Glutamatergic neuron (in vitro differentiated cells): ENCODE results near the gene HIVEP2. TPM values are rescaled to one million over a fixed set of nuclear protein-coding genes. Genes with fewer than 3 reads are reported as not detected.

ENCODE experiments used
- DNase-seq: peaks from one replicate; pipeline ENCODE4 v3.0.0; 2022
- H3K27ac Mint-ChIP-seq: one replicate; pipeline ENCODE4 v1.8.0; 2020; ENCODE audit warnings: mild to moderate bottlenecking, mixed read lengths, inconsistent platforms; ENCODE audit not compliant: unreplicated experiment
- H3K27me3 Mint-ChIP-seq: one replicate; pipeline ENCODE4 v1.8.0; 2020; ENCODE audit warnings: mild to moderate bottlenecking, moderate library complexity, mixed read lengths, inconsistent platforms; ENCODE audit not compliant: unreplicated experiment
- H3K36me3 Mint-ChIP-seq: one replicate; pipeline ENCODE4 v1.8.0; 2020; ENCODE audit warnings: mild to moderate bottlenecking, mixed read lengths, inconsistent platforms; ENCODE audit not compliant: unreplicated experiment
- H3K4me1 Mint-ChIP-seq: one replicate; pipeline ENCODE4 v1.8.0; 2020; ENCODE audit warnings: mild to moderate bottlenecking, low read depth, mixed read lengths, inconsistent platforms; ENCODE audit not compliant: unreplicated experiment
- H3K4me3 Mint-ChIP-seq: one replicate; pipeline ENCODE4 v1.8.0; 2020; ENCODE audit warnings: mild to moderate bottlenecking, mixed read lengths, inconsistent platforms; ENCODE audit not compliant: unreplicated experiment
- H3K9me3 Mint-ChIP-seq: one replicate; pipeline ENCODE4 v1.8.0; 2020; ENCODE audit warnings: mild to moderate bottlenecking, moderate library complexity, mixed read lengths, inconsistent platforms; ENCODE audit not compliant: unreplicated experiment
- CTCF ChIP-seq: fragments of 200-600 bp; sonication (generic); IDR thresholded peaks from one replicate; pipeline ENCODE4 v1.5.0; 2021; ENCODE audit not compliant: partially characterized antibody, unreplicated experiment
- total RNA-seq: library from RNA; stranded (reverse); fragmentation: NEBNext Ultra II Directional; extraction: Animal tissue kit (Norgen Biotek cat#: 25700); gene quantifications from one replicate; pipeline ENCODE4 v1.2.1, GENCODE V29; 2021; ENCODE audit not compliant: unreplicated experiment

HIVEP2 gene
- total RNA-seq, 1 donor from 2014 or later = 2.6 TPM

- no peak overlapping the region for H3K27ac Mint-ChIP-seq
- no peak for TF ChIP-seq CTCF
- peaks cover under 1% of the 10 kb centered on the region for H3K9me3 Mint-ChIP-seq
- no peak overlapping the region for H3K4me3 Mint-ChIP-seq
- H3K27me3 Mint-ChIP-seq = no peaks in the 10 kb centered on the region
- no peaks in the 10 kb centered on the region for H3K36me3 Mint-ChIP-seq
- no peak for DNase-seq
- peaks cover 5% of the 10 kb centered on the region for H3K4me1 Mint-ChIP-seq
Measured at GRCh38 chr6:142757852-142758628, 186.9 kb downstream of the HIVEP2 start.

- Mint-ChIP-seq H3K9me3 (no peaks in the 10 kb centered on the region), H3K27ac (no peak overlapping the region), H3K4me3 (no peak overlapping the region), H3K27me3 (no peaks in the 10 kb centered on the region), H3K4me1 (no peaks in the 10 kb centered on the region), H3K36me3 (no peaks in the 10 kb centered on the region)
- DNase-seq = no peak
- TF ChIP-seq CTCF = no peak
Measured at GRCh38 chr6:142756215-142756630, 188.8 kb downstream of the HIVEP2 start.

- H3K4me3 Mint-ChIP-seq = no peak overlapping the region
Measured at GRCh38 chr6:142753196-142753595, 191.8 kb downstream of the HIVEP2 start.

DNA sequence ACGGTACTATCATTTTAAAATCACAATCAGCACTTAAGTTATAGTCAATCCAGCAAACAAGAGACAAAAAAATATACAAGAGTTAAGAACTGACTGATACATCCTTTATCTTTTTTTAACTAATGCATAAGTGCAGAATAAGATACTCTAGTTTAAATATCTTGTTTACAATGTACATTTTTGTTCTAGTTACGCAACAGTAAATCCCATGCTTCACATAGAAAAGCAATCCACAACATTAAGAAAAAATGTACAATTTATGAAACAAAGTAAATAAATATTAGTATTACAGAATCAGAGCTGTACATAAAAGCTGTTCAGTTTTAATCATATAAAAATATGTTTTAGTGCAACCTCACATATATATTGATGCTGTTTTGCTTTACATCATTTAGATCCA is 192.6 kb downstream of the HIVEP2 start:
- Mint-ChIP-seq H3K27ac (no peak overlapping the region), H3K4me3 (no peak overlapping the region), H3K27me3 (no peaks in the 10 kb centered on the region), H3K36me3 (no peaks in the 10 kb centered on the region), H3K4me1 (no peaks in the 10 kb centered on the region), H3K9me3 (no peaks in the 10 kb centered on the region)
- no peak for DNase-seq
- TF ChIP-seq CTCF = no peak

More at GRCh38 chr6:142753196-142753595, 191.8 kb downstream of the HIVEP2 start:
- no peak for TF ChIP-seq CTCF
- Mint-ChIP-seq H3K27me3 (no peaks in the 10 kb centered on the region), H3K27ac (no peak overlapping the region), H3K36me3 (no peaks in the 10 kb centered on the region), H3K9me3 (no peaks in the 10 kb centered on the region), H3K4me1 (no peaks in the 10 kb centered on the region)
- no peak for DNase-seq

DNA sequence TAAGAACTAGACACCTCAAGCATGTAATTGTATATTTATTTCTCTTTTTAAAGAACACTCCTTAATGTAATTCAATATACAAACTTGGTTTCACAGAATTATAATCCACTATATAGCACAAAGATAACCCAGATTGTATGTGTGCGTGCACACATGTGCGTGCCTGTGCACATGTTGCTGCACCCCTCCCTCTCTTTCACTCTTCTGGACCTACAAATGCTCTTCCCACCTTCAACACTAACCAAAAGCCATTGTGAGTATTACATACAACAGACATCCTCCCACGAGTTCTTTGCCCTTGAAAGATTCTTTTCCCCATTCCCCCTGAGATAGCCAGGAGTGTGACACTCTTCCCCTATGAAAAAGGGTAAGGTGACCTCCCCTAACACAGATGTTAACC is 193.5 kb downstream of the HIVEP2 start:
- Mint-ChIP-seq H3K4me3 (no peak overlapping the region), H3K27ac (no peak overlapping the region), H3K9me3 (no peaks in the 10 kb centered on the region), H3K36me3 (no peaks in the 10 kb centered on the region), H3K27me3 (no peaks in the 10 kb centered on the region), H3K4me1 (no peaks in the 10 kb centered on the region)
- no peak for TF ChIP-seq CTCF
- DNase-seq = no peak
